Central memory CD4-positive, alpha-beta T cell (primary cell): ENCODE results near the gene ABCA6.

Source experiments
- DNase-seq: peaks from one replicate; pipeline ENCODE4 v3.0.0; 2022

ABCA6 gene

DNA sequence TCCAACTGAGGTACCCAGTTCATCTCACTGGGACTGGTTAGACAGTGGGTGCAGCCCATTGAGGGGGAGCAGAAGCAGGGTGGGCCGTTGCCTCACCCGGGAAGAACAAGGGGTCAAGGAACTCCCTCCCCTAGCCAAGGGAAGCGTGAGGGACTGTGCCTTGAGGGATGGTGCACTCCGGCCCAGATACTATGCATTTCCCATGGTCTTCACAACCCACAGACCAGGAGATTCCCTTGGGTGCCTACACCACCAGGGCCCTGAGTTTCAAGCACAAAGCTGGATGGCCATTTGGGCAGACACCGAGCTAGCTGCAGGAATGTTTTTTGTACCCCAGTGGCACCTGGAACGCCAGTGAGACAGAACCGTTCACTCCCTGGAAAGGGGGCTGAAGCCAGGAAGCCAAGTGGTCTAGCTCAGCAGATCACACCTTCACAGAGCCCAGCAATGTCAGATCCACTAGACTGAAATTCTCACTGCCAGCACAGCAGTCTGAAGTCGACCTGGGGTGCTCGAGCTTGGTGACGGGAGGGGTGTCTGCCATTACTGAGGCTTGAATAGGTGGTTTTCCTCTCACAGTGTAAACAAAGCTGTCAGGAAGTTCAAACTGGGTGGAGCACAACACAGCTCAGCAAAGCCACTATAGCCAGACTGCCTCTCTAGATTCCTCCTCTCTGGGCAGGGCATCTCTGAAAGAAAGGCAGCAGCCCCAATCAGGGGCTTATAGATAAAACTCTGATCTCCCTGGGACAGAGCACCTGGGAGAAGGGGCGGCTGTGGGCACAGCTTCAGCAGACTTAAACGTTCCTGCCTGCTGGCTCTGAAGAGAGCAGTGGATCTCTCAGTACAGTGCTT, 71.1 kb downstream of the ABCA6 start:
- DNase-seq: peak; percentile 10

DNA sequence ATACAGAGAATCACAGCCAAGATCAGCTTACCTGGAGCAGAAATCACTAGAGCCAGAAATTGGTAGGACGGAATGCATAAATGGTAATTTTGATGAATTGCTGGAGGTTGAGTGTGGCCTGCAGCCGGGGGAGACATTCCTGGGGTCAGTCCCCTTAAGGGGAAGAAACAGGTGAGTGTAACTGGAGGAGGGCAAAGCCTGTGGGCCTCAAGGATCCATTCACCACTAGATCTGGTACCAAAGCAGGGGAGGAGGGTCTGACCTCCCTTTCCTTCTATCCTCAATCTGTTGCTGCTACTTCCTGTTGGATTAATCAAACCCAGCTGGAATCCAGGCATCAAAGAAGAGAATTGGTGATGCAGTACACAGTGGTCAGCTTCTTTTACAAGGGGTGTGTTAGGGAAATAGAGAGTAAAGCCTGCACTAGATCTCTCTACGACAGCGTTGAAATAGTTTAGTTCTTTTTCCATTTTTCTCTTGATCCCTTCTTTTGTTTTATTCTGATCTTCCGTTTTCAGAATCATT, 72.4 kb downstream of the ABCA6 start:
- DNase-seq: no peak

DNA sequence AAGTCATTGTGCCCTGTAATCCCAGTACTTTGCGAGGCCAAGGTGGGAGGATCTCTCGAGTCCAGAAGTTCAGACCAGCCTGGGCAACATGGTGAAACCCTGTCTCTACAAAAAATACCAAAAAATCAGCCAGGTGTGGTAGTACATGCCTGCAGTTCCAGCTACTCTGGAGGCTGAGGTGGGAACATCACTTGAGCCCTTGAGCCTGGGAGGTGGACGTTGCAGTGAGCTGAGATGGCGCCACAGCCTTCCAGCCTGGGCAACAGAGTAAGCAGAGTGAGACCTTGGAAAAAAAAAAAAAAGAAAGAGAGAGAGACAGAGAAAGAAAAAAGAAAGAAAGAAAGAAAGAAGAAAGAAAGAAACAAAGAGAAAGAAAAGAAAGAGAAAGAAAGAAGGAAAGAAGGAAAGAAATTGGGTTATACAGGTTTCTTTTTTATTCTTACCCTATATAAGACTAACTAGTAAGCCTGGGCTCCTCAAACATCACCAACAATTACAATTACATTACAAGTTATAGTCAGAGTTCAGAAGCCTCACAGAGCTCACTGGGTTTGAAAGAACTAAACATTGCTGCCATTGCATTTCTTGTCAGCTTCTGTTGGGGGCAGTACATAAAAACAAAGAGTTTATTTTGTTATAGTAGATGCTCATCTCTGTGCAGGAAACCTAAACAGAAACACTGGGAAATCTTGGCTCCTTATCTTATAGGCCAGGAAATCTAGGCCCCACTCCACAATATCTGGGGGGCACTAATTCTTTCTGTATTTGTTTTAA, 74.2 kb downstream of the ABCA6 start:
- no peak for DNase-seq

DNA sequence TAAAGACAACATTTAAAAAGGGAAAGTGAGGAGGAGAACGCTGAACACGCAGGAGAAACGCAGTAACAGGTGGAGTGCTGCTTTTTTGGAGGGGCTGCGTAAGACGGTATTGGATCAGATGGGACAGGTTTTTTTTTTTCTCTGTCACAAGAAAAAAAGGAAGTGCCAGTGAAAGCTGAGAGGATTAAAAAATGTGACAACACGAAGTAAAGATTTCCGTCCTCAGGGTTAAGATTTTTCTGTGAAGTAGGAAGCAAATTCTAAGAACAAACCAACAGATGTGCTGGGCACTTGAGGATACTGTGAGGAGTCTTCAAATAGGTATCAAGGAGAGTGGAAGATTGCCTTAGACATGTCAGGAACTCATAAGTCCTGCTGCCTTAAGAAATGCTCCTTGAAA, 75.2 kb downstream of the ABCA6 start:
- DNase-seq: no peak

DNA sequence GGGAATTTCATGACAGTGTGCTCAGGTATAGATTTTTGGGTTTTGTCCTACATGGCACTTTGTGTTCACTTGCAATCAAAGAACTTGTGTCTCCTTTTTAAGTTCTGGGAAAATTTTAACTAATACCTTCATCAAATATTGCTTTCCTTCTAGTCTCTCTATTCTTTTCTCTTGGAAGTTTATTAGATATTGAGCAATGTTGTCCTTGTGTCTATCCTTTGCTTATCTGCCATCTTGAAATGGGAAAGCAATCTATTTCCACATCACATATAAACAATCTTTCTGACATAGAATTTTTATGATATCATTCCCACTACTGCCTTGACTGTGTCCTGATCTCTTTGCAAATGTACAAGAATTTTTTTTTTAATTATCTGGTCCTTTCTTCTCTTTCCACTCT, 76.6 kb downstream of the ABCA6 start:
- no peak for DNase-seq

DNA sequence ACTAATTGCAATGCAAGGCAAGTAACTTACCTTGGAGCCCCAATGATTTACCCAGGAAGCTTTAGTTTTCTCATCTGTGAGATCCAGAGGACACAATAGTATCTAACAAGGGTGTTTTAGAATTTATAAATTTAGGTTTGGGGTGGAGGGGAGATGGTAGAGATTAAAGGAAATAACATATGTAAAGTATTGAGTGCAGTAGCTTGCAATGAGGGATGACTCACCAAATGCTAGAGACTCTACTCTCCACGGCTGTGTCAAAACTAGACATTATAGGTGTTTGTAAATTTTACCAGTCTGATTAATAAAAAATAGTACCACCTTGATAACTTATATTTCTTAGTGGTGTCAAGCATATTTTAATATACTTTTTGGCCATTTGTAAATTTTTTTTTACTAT, 77.2 kb downstream of the ABCA6 start:
- DNase-seq: no peak

DNA sequence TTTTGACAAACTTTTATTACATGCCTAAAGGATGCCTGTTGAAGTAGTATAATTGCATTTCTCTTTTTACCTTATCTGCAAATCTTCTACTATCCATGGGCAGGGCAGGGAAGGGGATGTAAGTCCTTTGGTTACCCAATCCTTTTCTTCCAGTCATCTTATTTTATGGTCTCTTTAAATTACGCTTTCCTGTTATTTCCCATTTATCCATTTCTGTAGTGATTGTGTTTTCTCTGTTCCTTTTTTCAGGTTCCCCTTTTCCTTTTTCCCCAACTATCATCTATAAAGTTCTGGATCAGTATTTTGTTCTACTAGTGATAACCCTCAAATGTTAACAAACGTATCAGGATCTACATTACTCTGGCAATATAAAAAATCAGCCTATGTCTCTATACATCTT, 77.7 kb downstream of the ABCA6 start:
- DNase-seq: no peak

DNA sequence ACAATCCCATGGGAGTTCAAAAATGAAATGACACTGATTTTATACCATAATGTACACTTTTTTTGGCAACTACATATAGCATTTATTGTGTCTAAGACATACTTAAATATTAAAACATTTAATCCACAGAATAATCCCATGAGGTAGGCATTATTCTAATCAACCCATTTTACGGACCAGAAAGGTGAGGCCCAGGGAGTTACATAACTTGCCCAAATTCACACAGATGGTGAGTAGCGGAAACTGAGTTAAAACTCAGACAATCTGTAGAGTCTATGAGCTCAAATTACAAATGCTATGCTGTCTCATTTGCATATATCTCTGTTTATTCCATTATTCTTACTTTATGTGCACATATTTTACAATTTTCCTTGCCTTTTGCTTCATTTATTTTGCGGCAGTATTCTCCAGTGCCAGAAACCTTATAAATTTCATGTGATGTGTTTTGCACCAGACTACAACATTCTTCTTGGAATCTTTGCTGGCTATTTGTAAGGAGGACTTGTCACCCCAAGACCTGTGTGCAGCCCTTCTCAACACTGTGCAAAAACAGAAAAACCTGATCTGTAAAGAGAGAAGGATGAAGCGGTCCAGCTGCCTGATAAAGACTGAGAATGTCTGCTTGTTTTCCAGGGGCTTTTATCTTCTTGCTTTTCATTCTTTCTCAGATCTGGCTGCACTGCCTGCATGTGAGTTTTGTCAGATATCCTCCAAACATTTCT, 78.7 kb downstream of the ABCA6 start:
- DNase-seq: no peak

DNA sequence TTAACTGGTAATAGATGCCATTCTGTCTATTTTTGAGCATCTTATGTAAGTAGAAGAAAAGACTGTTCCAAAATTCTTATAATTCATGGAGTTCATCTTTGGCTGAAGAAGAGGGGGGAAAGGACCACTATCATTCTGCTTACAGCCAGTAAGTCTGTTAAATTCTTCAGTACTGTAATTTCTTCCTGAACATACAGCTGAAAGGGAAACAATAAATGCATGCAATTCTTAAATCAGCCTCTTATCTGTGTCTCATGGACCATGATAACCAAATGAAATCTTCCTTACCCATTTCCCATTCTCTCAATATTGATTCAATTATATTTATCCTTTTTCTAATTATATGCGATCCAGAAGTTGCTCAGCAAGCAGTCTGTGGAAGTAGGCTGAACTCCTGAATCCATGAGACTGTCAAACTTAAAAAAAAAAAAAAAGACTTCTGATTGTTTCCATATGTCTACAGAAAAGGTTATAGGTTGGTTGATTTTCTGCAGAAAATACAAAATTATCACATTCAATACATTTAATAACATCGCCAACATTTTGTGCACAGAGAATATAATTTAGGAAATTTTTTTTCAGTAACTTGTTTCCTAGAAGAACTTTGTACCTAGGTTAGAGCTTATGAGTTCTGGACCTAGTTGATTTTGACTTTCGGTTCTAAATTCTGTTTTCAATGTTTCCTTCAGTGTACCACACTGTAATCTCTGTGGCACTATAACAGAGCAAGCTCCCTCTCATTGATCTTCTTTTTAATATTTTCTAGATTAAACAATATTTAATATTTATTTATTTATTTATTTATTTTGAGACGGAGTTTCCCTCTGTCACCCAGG, 79.8 kb downstream of the ABCA6 start:
- DNase-seq: no peak

DNA sequence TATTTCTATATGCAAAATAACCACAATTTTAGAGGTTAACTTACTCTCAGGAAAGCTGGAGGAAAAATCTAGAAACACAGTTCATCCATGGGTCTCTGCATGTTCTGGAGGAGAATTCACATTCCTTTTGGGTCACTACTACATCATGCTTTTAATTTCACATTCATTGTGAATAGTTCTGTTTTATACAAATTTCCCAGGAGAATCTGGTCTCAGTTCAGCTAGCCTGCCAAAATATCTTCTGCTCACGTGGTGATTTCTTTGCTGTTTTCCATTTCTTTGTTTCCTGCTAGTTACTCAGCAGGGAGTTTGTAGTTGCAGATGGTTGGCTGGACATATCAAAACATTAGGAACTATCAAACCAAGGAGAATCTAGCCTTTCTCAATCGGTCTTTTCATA, 80.9 kb downstream of the ABCA6 start, which contains the start of gene ABCA9:
Gene ABCA9, minus strand, starts transcription at position 106 of the 400 bp plus-strand sequence. CDS start 9,801 bp downstream, outside the sequence.
- DNase-seq: no peak

DNA sequence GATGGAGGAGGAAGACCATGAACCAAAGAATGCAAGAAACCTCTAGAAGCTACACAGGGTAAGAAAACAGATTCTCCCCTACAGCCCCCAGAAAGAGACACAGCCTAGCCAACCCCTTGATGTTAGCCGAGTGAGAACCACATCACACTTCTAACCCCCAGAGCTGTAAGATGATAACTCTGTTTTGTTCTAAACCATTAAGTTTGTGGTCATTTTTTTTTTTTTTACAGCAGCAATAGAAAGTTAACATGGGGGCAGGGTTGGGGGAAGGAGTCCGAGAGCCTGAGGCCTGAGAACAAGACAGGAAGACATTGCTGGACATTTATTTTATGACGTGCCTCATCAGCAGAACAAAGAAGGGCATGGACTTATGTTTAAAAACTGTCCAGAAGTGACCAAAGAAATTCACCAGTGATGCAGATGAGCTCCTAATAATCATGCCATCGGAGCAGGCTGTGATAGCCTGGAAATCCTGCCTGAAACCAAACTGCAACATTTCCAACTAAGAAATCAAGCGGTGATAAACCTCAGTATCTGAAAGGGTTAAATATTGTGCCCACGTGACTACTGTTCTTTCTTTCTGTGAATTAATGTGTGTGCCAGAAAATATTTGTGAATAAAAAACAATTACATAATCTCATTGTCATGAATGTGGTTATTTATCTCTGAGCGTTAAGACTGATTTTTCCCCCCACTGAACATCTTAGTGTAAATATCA, 82.1 kb downstream of the ABCA6 start:
- DNase-seq: no peak

DNA sequence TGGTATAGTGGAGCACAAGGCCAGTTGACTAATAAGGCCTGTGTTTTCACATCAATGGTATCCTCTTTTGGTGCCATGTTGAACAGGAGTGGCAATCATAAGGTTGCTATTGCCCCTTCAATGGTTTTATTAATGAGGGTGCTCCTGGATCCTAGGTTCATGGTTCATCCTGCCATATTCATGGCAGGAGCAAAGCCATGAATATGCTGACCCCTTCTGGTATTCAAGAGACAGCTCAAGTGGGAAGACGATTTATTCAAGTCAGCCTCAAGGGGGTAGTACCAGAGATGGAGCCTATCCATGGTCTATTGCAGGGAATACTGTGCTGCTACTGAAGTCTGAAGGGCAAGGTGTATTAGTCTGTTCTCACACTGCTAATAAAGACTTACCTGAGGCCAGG, 83.5 kb downstream of the ABCA6 start:
- no peak for DNase-seq

DNA sequence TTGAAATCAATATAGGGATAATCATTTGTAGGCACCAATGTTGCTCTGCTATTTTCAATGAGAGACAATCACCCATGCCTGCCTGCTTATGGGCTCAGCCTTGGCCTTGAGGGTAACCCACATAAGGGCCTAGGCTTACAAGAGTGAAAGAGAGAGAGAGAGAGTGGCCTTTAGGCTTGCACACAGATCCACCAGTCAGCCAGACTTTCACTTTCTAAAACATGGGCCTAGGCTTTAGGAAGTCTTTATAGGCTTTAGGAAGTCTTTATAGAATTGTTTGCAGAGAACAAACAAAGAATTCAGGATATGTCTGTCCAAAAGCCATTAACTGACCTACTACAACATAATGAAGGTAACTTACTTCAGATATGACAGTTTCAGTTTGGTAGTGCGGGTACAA, 84.4 kb downstream of the ABCA6 start:
- no peak for DNase-seq

DNA sequence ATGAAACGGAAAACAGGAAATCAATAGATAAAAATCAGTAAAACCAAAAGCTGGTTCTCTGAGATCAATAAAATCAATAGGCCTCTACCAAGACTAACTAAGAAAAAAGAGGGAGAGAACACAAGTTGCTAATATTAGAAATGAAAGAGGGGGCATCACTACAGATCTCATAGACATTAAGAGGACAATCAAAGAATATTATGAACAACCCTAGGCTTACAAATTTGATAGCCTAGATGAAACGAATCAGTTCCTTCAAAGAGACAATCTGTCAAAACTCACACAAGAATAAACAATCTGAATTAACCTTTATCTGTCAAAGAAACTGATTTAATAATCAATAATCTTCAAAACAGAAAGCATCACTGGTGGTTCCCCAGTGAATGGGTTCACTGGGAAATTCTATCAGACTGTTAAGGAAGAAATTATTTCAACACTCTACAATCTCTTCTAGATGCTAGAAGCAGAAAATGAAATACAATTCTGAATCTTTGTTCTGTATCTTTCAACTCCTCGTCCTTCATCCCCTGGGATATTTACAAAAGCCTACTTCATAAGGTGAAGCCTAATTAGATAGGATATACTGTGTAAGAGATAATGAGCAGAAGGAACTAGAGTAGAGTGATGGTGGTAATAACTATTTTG, 85.4 kb downstream of the ABCA6 start:
- DNase-seq: no peak

DNA sequence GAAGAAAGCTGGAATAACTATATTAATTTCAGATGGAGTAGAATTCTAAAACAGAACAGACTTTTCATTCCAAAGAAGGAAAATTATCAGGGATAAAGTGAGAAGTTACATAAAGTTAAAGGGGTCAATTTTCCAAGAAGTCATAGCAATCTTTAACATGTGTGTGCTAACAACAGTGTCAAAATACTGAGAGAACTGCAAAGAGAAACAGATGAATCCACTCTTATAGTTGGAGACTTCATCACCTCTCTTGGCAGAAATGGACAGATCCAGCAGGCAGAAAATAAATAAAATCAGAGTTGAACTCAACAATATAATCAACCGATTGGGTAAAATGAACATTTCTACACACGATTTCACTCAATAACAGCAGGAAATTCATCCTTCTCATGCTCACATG, 86.4 kb downstream of the ABCA6 start:
- DNase-seq: no peak

DNA sequence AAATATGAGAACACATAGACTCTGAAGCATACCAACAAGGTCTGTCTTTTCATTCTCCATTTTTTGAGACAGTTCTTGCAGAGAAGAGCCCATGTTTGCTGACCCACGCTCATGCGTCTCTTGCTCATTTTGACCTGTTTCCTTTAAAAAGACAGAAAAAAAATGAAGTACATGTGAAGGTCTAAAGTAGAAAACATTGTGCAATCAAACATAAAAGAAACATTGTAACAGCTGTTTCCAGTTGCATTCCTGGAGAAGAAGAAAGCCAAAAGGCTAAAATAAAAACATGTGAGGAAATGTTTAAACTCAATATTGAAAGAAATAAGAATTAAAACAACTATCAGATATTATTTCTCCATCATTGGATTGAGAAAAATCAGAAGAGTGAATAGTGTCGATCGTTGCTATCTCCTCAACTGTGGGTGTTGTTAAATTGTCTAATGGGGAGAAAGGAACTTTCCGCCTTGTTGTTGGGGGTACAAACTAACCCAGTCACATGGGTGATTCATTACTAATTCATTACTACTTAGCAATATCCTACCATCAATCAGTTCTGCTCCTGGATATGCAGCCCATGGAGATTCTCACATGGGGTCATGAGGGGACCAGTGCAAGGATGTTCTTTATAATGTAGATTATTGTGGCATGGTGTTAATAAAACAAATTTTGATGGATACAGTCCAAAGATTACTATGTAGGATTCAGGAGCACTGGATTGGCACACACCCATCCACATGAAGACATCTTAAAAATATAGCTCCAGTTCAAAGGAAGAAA, 90.5 kb downstream of the ABCA6 start:
- DNase-seq: no peak

DNA sequence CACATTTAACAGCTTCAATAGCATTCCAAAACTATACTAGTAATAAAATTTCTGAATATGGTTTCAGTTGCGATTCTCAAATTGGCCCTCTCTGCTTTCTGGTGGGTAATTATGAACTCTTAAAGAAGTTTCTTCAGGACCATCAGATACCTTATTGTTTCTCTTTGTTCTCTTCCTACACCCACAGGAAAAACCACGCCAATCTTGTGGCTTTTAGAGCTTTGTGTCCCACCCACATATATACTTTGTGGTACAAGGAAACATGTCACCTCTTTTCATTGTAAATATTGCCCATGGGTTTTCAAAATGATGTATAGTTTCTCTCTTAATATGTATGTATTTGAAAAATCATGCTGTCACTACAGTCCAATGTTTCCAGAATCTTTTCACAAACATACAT, 93.1 kb downstream of the ABCA6 start:
- no peak for DNase-seq

DNA sequence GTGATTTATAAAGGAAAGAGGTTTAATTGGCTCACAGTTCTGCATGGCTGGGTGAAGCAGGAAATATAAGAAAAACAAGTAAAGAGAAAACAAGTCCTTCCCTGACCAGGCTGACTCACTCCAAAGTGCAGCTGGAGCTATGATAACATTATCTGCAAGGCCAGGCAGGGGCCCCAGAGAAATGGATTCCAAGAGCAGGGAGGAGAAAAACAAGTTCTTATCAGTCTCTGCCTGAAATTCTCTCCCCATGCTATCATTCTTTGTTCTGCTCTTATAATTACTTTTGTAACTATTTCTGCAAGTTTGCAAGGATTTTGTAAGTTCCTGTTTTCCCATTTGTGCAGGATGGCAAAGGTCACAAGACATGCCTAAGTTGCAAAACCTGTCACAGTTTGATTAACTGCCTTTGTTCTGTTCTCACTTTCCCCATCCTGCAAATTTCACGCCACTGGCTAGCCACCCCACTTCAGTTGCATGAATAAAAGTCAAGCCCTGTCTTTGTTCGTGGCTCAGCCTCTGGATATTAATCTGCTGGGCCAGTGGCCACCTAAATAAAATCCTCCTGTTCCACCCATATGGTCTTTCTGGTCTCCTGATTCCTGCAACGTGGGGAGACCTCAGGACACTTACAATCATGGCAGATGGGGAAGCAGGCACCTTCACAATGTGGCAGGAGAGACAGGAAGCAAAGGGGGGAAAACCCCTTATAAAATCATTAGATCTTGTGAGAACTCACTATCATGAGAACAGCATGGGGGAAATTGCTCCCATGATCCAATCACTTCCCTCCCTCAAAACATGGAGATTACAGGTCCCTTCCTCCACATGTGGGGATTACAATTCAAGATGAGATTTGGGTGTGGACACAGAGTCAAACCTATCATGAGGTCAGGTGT, 94.1 kb downstream of the ABCA6 start:
- no peak for DNase-seq
